ENCODE data around the gene SMC4. TPM values are rescaled to one million over a fixed set of nuclear protein-coding genes. Genes with fewer than 3 reads are reported as not detected.

The SMC4 gene
- total RNA-seq, 1 donor from 2014 or later: 69.4 TPM

DNA sequence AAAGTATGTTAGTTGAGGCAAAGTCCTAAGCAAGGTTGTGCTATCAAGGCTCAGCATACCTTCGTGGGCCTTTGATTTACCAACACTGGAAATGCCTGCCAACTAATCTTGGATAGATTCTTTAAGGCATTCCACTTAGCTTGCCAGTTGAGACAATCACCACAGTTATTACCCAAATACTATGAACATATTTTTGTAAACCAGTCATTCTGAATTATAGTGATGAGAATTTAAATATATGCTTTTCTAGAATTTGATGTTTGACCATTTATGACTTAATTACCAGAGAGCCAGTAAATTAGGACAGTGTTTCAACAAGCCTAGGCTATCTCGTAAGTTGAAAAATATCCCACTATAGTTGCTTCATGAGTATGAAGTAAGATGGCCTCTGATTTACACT is 34.6 kb downstream of the SMC4 start:
- Mint-ChIP-seq H3K4me1 (ENCODE audit: unreplicated experiment) (no peaks in the 10 kb centered on the region), H3K27ac (ENCODE audit: unreplicated experiment) (no peak overlapping the region), H3K27me3 (ENCODE audit: unreplicated experiment) (peaks cover 1% of the 10 kb centered on the region), H3K36me3 (ENCODE audit: low read depth, unreplicated experiment) (no peaks in the 10 kb centered on the region), H3K9me3 (ENCODE audit: unreplicated experiment) (no peaks in the 10 kb centered on the region), H3K4me3 (ENCODE audit: unreplicated experiment) (no peak overlapping the region)
- no peak for DNase-seq (ENCODE audit: low spot score)
- no peak for TF ChIP-seq CTCF (IDR thresholded peaks at IDR 0.05; ENCODE audit: unreplicated experiment)

DNA sequence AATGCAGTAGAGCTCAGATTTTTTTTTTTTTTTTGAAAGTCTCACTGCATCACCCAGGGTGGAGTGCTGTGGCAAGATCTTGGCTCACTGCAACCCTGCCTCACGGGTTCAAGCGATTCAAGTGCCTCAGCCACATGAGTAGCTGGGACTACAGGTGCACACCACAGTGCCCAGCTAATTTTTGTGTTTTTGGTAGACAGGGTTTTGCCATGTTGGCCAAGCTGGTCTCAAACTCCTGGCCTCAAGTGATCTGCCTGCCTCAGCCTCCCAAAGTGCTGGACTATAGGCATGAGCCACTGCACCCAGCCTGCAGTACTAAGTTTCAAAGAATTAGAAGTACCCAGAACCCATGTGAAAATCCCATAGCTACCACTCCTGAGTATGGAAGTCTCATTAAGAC is 35.6 kb downstream of the SMC4 start:
- no peak overlapping the region for H3K27ac Mint-ChIP-seq (ENCODE audit: unreplicated experiment)

GRCh38 chr3:160435747-160436146 is 36.3 kb downstream of the SMC4 start:
- Mint-ChIP-seq H3K4me1 (ENCODE audit: unreplicated experiment) (peaks cover 5% of the 10 kb centered on the region), H3K36me3 (ENCODE audit: low read depth, unreplicated experiment) (peaks cover 6% of the 10 kb centered on the region), H3K4me3 (ENCODE audit: unreplicated experiment) (no peak overlapping the region), H3K27ac (ENCODE audit: unreplicated experiment) (no peak overlapping the region), H3K27me3 (ENCODE audit: unreplicated experiment) (peaks cover 1% of the 10 kb centered on the region), H3K9me3 (ENCODE audit: unreplicated experiment) (no peaks in the 10 kb centered on the region)
- no peak for TF ChIP-seq CTCF (IDR thresholded peaks at IDR 0.05; ENCODE audit: unreplicated experiment)
- no peak for DNase-seq (ENCODE audit: low spot score)

More for the DNA sequence above, 35.6 kb downstream of the SMC4 start:
- no peak for DNase-seq (ENCODE audit: low spot score)
- H3K36me3 Mint-ChIP-seq (ENCODE audit: low read depth, unreplicated experiment): peaks cover 6% of the 10 kb centered on the region
- H3K27me3 Mint-ChIP-seq (ENCODE audit: unreplicated experiment): peaks cover 1% of the 10 kb centered on the region
- H3K9me3 Mint-ChIP-seq (ENCODE audit: unreplicated experiment): no peaks in the 10 kb centered on the region
- no peak for TF ChIP-seq CTCF (IDR thresholded peaks at IDR 0.05; ENCODE audit: unreplicated experiment)
- peaks cover 5% of the 10 kb centered on the region for H3K4me1 Mint-ChIP-seq (ENCODE audit: unreplicated experiment)
- H3K4me3 Mint-ChIP-seq (ENCODE audit: unreplicated experiment): no peak overlapping the region

GRCh38 chr3:160437083-160437455 is 37.6 kb downstream of the SMC4 start:
- Mint-ChIP-seq H3K4me1 (ENCODE audit: unreplicated experiment) (peaks cover 5% of the 10 kb centered on the region), H3K9me3 (ENCODE audit: unreplicated experiment) (no peaks in the 10 kb centered on the region), H3K27ac (ENCODE audit: unreplicated experiment) (no peak overlapping the region), H3K27me3 (ENCODE audit: unreplicated experiment) (no peaks in the 10 kb centered on the region), H3K4me3 (ENCODE audit: unreplicated experiment) (no peak overlapping the region), H3K36me3 (ENCODE audit: low read depth, unreplicated experiment) (peaks cover 6% of the 10 kb centered on the region)
- TF ChIP-seq CTCF (IDR thresholded peaks at IDR 0.05; ENCODE audit: unreplicated experiment): no peak
- no peak for DNase-seq (ENCODE audit: low spot score)

DNA sequence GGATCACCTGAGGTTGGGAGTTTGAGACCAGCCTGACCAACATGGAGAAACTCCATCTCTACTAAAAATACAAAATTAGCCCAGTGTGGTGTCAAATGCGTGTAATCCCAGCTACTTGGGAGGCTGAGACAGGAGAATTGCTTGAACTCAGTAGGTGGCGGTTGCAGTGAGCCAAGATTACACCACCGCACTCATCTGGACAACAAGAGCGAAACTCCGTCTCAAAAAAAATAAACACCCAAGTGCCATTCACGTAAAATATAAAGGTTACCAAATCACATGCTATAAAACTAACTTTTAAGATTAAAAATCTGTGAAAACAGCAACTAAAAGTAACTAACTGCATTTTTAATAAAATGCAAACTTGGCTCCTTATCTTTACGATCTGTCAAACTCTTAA is 41.2 kb downstream of the SMC4 start:
- Mint-ChIP-seq H3K4me1 (ENCODE audit: unreplicated experiment) (peaks cover 8% of the 10 kb centered on the region), H3K36me3 (ENCODE audit: low read depth, unreplicated experiment) (peaks cover 10% of the 10 kb centered on the region)

More for the DNA sequence above, 41.2 kb downstream of the SMC4 start:
- Mint-ChIP-seq H3K4me3 (ENCODE audit: unreplicated experiment) (no peak overlapping the region), H3K9me3 (ENCODE audit: unreplicated experiment) (no peaks in the 10 kb centered on the region), H3K27ac (ENCODE audit: unreplicated experiment) (no peak overlapping the region), H3K27me3 (ENCODE audit: unreplicated experiment) (no peaks in the 10 kb centered on the region)
- DNase-seq (ENCODE audit: low spot score): no peak
- no peak for TF ChIP-seq CTCF (IDR thresholded peaks at IDR 0.05; ENCODE audit: unreplicated experiment)
